Measurements from ENCODE around the gene NIN.

The NIN gene

DNA sequence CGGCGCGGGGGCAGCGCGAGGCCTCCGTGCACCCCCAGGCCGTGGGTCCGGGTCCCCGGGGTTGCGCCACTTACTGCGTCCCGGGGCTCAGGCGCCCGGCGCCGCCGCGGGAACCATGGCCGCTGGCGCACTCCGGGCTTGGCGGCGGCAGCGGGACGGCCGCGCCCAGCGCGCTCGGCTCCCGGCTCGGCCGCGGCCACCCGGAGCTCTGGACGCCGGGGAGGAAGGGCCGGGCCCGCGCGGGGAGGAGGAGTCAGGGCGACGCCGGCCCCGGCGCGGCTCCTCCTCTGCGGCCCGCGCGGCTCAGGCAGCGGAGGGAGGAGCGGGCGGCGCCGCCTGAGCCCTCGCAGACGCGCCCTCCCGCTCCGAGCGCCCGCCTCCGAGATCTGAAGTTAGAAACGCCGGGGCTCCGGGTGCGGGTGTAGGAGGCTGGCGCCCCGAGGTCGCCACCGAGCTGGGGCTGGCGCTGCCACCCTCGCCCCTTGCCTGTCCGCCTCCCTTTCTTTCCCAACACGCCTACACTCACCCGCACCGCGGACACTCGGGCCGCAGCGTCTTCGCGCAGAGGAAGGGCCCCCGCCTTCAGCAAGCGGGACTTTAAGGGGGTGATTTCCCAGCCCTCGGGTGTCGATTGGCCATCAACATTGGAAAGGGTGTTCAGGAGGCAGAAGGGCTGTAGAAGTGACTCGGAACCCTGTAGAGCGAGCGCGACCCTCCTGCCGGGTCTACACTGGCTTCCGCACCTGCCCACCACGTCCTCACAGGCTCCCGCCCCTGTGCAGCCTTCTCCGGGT, at the start of gene NIN:
NIN (minus strand) TSS at position 231 of the 794 bp plus-strand sequence. CDS start 9,106 bp downstream, outside the sequence.
- in situ Hi-C loops (cut with HindIII; ENCODE audit: low sequenced_read_pairs), result no loop called here

- in situ Hi-C loops (cut with HindIII; ENCODE audit: low sequenced_read_pairs), result no loop called here
These were observed 44.6 kb upstream of the NIN start for GRCh38 chr14:50875359-50876070.

GRCh38 chr14:50874757-50875156, 43.8 kb upstream of the NIN start:
- in situ Hi-C loops (cut with HindIII; ENCODE audit: low sequenced_read_pairs), result no loop called here

DNA sequence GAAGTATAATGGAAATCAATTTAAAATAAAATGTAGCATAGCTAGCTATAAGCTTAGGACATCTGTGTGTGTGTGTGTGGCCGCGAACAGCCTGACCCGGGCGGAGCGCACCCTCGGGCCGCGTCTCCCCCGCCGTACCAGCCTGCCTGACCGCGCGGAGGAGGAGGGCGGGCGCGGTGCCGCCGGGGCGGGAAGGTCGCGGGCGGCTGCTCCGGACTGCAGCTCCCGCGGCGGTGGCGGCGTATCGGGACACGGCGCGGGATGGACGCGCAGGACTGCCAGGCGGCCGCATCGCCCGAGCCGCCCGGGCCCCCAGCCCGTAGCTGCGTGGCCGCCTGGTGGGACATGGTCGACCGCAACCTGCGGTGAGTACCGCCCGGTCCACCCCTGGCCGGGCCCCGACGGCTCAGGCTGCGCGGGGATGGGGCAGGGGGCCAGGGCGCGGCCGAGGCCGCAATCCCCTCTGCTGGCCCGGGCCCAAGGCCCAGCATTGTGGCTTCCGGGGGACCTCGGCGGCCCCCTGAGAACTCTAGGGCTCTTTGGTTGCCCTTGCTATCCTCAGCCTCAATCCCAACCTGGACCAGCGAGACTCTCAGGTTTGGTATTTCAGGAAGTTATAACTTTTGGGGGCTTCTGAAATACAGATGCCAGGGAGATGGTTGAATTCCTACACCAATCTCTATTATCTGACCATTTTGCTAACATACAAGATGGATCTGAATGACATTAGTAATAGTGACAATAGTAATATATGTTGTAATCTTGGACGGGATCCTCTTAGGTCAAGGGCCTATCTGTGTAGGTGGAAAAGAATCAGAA, 41.2 kb upstream of the NIN start, which contains the start of gene ABHD12B:
ABHD12B (plus strand) TSS at position 140 of the 819 bp plus-strand sequence; CDS start at position 262, 122 bp downstream.
- in situ Hi-C loops (cut with HindIII; ENCODE audit: low sequenced_read_pairs), result no loop called here

GRCh38 chr14:50871228-50871627, 40.3 kb upstream of the NIN start:
- in situ Hi-C loops (cut with HindIII; ENCODE audit: low sequenced_read_pairs), result no loop called here

DNA sequence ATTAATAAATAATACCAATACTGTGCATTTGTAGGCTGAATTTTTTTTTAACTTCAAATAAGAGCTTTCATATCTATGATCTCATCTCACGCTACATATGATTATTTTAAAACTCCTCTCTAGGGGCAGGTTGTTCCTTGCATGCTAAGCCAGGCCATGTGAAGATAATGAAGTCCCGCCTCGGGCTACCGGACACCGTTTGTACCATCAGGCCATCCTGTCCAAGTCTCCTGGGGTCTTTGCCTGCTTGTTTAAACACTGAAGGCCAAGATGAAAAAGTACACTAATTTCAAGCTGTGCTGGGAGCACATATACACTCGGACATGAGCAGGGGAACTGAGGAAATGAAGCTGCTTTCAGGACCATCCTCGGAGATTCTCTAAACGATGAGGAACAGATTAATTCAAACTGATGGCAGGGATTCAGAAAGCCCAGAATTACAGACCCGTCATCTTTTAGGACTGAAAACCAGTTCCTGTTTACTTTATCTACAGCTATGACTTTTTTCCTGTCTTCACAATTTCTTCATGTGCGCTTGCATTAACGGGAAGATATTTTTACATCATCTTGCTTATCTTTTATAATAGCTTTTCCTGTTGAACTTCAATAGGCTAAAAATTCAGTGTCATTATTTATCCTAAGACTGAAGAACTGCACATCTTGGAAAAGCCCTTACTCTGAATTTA, 34.6 kb upstream of the NIN start:
- in situ Hi-C loops (cut with HindIII; ENCODE audit: low sequenced_read_pairs), result no loop called here

- in situ Hi-C loops (cut with HindIII; ENCODE audit: low sequenced_read_pairs), result no loop called here
These were observed 34.0 kb upstream of the NIN start for GRCh38 chr14:50864946-50865345.

DNA sequence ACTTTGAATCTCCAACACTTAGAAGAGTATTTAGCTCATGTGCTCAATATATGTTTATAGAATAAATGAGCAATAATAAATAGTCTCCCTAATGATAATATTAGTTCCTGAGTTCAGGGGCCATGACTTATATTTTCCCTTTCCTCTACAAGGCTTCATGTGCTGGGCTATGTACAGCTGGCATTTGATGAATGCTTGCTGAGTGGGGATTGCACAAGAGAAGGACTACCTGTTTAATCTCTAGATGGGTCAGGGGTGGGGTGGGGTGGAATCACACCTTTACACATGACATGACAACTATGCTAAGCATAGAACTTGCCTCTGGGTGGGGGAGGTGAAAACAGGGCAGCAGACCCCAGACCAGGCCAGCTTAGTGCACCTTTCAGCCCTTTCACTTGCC, 33.3 kb upstream of the NIN start:
- in situ Hi-C loops (cut with HindIII; ENCODE audit: low sequenced_read_pairs), result no loop called here

- in situ Hi-C loops (cut with HindIII; ENCODE audit: low sequenced_read_pairs), result no loop called here
These were observed 31.1 kb upstream of the NIN start for GRCh38 chr14:50862036-50862570.

- in situ Hi-C loops (cut with HindIII; ENCODE audit: low sequenced_read_pairs), result no loop called here
These were observed 29.6 kb upstream of the NIN start for GRCh38 chr14:50860478-50861086.

- in situ Hi-C loops (cut with HindIII; ENCODE audit: low sequenced_read_pairs), result no loop called here
These were observed 28.3 kb upstream of the NIN start for GRCh38 chr14:50859296-50859624.

- in situ Hi-C loops (cut with HindIII; ENCODE audit: low sequenced_read_pairs), result no loop called here
These were observed 25.7 kb upstream of the NIN start for GRCh38 chr14:50856660-50857059.

- in situ Hi-C loops (cut with HindIII; ENCODE audit: low sequenced_read_pairs), result no loop called here
These were observed 24.6 kb upstream of the NIN start for GRCh38 chr14:50855558-50855957.

DNA sequence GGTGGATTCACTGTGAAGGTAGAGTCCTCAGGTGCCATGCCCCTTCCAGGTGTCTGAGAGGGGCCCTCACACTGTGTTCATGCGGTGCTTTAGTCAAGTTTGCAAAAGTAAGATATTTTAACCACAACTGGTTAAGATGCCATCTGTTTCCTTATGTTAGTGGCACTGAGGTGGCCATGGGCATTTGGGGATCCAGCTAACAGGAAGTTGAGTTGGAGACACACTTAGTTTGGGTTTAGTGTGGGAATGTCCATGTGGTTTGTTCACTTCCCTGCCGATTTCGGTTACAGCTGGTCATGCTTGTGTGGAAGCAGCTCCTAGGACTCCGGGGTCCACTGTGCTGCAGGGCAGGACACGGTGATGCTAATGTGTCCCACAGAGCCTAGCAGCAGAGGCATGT, 23.6 kb upstream of the NIN start:
- in situ Hi-C loops (cut with HindIII; ENCODE audit: low sequenced_read_pairs), result no loop called here

- in situ Hi-C loops (cut with HindIII; ENCODE audit: low sequenced_read_pairs), result no loop called here
These were observed 22.9 kb upstream of the NIN start for GRCh38 chr14:50853891-50854290.

DNA sequence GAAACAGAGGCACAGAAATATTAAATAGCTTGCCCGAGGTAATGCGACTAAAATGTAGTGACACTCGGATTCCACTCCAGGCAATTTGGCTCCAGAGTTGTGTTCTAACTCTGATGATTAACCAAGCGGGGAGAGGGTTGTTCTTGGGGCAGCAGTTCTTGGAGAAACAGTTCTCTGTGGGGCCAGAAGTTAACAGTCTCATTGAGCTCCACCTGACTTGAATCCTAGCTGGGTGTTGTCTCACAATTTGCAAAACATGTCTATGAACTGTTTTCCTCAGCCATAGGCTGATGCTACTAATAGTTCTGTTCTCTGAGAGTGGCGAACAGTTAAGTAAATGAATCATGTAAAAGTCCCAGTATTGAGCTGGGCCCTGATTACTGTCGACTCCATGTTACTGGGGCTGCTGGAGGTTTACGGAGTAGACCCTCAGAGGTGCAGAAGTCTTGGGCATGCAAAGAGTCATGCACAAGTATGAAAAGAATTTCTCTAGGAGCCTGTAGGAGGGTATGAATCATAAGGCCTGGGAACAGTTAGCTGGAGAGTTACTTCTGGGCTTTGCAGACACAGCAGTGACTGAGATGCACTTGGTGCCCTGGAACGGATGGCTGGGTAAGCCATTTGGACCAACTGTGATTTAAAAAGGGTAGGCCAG, 15.4 kb upstream of the NIN start:
- in situ Hi-C loops (cut with HindIII; ENCODE audit: low sequenced_read_pairs), result no loop called here

GRCh38 chr14:50845166-50845565, 14.2 kb upstream of the NIN start:
- in situ Hi-C loops (cut with HindIII; ENCODE audit: low sequenced_read_pairs), result no loop called here

GRCh38 chr14:50844391-50844790, 13.4 kb upstream of the NIN start:
- in situ Hi-C loops (cut with HindIII; ENCODE audit: low sequenced_read_pairs), result no loop called here

- in situ Hi-C loops (cut with HindIII; ENCODE audit: low sequenced_read_pairs), result no loop called here
These were observed 8.7 kb upstream of the NIN start for GRCh38 chr14:50839691-50840090.

DNA sequence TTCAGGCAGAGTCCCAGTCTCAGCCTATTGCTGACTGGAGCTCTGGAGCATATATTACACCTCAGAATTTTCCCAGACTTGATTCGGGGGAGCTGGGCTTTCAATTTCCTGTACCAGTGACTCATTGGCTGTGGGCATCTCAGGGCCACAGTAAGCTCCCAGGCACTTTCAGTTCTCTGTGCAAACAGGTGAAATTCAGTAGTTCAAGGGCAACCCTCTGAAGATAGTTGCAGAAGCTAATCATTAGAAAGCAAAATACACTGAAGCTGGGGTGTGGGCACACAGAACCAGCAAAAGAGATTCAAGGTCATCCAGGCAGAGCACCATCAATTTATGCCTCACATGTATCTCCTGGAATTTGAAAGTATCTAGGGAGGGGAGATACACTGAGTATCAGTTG, 8.1 kb upstream of the NIN start:
- in situ Hi-C loops (cut with HindIII; ENCODE audit: low sequenced_read_pairs), result no loop called here
